CD1c-positive myeloid dendritic cell (primary cell): ENCODE data around the gene RPP38.

ENCODE experiments used
- DNase-seq: peaks from one replicate; pipeline ENCODE4 v3.0.0-alpha.2; 2016; ENCODE audit errors: extremely low spot score

RPP38 gene

DNA sequence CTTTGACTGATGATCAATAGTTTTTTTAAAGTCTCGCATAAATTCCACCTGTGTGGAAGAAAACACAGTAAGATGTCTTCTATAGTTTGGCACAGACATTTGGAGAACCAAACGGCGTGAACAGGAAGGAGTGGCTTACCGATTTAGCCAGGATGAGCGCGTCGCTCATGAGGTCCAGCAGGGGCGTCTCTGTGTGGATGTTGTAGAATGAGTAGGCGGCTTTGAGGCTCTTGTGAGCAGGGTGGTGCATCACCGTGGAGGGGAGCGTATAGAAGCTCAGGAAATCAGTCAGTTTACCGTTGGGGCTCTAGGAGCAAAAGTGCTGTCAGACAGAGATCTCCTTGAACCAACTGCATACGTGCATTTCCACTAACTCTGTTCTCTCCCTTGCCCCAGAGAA, 15.5 kb downstream of the RPP38 start:
- DNase-seq: no peak

DNA sequence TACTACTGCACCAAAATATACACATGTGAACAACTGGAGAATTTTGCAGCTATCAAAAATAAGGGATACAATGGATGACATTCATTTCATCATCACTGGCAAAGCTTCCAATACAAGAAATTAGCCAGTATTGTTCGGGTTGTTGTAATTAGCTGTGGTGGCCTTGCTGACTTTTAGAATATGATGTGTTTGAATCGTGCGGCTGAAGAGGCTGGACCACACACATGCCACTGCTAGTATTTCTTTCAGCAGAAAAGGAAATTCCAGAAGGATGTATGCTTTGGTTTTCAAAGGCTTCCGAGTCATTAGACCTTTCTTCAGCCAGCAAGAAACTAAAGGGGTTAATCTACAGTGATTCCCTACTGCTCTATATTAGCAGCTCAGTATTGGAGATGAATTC, 16.6 kb downstream of the RPP38 start:
- DNase-seq: no peak

DNA sequence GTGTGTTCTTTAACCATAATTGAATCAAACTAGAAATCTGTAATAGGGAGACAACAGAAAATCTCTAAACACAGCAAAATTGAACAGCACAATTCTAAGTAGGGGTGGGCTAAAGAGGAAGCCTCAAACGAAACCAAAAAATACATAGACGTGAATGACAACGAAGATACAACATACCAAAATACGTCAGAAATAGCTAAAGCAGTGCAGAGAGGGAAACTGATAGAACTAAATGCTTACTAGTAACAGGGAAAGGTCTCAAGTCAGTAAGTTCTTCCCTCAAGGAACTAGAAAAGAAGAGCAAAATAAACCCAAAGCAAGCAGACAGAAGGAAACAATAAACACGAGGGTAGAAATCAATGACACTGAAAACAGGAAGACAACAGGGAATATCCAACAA, 19.1 kb downstream of the RPP38 start:
- DNase-seq: no peak

DNA sequence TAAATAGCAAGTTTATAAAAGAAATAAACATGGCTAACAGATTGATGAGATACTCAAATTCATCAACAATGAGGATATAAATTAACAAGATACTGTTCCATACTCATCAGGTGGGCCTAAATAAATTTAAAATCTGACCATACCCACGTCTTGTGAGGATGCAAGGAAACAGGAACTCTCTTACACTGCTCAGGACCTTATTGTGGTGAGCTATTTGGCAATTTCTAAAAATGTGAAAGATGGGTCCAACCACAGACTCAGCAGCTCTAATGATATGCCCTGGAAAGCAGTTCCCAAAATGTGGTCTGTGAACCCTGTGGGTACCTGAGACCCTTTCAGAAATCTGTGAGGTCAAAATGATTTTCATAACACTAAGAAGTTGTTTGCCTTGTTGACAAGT, 21.5 kb downstream of the RPP38 start:
- DNase-seq: no peak

DNA sequence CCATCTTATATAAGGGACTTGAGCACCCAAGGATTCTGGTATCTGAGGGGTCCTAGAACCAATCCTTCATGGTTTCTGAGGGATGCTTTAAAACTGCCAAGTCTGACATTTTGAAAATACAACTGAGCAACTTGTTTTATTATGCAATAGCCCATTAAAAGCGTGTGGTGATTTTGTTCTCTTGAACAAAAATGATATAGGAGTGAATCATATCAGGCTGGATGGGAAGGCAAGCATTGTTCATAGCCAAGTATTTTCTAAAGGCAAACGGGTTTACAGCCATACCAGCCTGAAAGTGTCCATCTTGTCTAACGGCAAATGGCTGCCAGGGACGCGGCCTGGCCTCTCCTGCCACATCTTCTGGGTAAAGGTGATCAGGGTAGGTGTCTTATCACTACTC, 23.4 kb downstream of the RPP38 start:
- no peak for DNase-seq

DNA sequence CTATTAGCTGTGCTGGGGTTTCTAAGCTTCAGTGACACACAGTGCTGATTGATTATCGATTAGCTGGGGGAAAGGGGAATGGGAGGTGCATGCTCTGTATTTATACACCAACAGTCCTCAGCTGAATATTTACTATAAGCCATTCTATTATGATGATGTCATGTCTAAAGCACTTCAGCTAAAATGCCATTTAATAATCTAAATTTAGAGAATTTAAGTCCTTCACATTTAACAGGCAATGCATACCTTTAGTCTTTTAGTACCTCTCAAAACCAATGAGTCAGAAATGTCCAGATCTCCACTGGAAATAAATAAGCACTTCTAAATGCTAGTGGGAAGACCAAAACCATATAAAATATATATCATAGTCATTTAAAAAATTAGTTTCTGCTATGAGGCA, 24.6 kb downstream of the RPP38 start:
- no peak for DNase-seq

DNA sequence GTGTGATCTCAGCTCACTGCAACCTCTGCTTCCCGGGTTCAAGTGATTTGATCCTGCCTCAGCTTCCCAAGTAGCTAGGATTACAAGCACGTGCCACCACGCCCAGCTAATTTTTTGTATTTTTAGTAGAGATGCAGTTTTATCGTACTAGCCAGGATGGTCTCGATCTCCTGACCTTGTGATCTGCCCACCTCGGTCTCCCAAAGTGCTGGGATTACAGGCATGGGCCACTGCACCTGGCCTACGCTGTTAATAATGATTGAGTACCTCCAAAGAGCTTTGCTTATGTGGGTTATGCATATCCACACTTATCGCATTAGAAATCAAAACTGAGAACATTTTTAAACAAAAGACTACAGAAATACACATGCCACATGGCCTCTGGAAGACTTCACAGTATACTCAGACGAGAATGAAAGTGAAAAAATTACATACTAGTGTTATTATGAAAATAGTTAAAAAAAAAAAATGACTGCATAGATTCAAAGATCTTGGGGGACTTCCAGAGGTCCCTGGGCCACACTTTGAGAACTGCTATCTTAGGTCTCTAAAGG, 25.4 kb downstream of the RPP38 start:
- DNase-seq: no peak

DNA sequence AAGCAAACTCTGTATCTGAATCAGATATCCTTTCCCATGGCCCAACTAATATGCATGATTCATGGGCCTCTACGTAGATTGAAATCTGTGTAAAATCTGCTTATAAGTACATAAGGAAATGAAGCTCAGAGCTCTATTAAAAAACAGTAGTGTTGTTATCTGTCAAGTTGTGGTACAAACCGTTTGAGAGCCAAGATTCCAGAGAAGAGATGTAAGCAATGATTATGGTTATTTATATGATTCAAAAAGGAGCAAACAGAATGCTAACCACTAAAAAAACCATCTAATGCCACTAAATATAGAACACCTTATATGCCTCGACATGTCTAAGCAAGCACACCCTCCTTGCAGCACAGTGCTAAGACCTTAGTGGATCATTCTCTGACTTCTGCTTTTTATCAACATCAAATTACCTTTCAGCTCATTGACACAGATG, 26.6 kb downstream of the RPP38 start:
- no peak for DNase-seq

DNA sequence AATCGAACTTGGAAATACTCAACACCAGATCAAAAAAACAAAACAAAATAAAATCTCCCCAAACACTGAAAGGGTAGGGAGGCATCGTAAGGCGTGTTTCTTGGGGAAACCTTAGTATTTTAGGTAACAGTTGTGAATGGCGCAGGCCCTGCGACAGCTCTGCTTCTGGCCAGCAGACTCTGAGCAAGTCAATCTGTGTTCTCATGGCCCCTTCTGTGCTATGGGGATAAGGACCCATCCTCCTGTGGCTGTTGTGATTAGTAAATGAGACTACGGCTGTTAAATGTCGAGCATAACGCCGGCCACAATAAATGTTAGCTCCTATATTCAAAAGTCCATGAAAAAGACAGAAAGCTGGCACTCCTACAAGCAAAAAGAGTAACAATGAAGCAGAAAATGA, 27.0 kb downstream of the RPP38 start:
- DNase-seq: no peak

DNA sequence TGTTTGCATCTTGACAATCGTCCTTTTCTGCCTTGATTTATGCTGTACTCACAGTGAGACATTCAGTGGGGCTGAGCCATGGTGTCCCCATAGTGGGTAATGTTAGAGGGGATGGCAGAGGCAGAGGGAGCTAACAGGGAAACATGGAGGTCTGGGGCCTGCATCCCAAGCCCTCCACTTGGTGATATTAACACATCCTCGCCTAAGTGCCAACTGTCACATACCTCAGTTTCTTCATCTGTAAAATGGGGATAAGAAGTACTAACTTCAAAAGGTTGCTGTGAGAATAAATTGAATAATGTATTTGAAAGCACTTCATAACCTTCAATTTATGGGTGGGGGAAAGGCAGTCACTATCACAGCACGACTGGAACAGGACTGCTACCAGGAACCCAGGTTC, 27.8 kb downstream of the RPP38 start:
- no peak for DNase-seq

DNA sequence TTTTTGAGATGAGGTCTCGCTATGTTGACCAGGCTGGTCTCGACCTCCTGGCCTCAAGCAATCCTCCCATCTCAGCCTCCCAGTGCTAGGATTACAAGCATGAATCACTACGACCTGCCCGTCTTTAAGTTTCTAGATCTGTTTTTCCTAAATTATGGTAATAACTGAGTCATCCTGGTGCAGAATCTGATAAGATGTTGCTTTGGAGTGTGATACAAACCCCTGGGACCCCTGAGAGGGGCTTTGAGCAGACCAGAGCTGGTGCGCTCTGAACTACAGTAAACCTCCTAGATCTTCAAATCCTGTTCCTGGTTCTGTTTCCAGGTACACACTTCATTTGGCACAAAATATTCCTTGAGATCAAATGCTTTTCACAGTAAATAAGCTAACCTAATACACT, 34.2 kb downstream of the RPP38 start:
- DNase-seq: no peak

DNA sequence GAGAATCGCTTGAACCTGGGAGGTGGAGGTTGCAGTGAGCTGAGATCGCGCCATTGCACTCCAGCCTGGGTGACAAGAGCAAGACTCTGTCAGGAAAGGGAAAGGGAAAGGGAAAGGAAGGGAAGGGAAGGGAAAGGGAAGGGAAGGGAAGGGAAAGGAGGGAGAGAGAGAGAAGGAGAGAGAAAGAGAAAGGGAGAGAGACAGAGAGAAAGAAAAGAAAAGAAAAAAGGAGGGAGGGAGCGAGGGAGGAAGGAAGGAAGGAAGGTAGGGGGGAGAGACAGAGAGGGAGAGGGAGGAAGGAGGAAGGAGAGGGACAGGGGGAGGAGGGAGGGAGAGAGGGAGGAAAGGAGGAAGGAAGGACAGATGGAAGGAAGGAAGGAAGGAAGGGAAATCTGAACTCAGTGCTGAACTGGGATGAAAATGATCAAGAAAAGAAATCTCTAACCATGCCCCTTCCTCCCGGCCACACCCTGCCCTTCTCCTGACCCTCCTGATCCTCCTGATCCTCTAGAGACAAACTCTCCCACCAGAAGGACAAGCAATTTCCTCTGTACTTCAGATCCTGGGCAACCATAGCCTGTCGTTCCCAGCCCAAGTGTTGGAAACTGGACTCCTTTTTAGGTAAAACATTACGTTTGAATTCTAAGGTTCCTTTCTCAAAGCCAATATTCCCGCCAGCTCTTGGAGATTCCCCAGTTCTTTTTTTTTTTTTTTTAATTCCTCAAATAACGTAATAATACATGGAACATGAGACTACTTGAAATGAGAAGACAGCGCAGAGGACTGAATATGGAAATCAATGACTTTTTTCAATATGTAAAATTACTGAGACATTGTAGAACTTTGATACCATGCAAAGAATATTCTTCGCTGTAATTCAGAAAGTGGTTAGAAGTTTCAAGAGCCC, 39.2 kb downstream of the RPP38 start:
- no peak for DNase-seq

DNA sequence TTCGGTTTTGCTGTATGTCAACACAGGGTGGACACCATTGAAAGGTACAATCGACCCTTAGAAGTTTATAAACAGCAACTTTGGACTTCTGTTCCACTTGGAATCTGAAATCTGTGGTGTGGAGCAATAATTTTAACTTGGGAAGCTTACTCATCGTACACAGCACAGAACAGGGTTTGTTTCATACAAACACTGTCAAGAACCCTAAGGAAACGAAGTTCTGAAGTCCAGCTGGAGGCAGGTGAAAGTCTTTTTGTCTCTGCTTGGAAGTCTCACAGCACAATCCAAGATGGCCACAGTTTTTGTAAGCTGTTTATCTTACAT, 39.8 kb downstream of the RPP38 start:
- no peak for DNase-seq

DNA sequence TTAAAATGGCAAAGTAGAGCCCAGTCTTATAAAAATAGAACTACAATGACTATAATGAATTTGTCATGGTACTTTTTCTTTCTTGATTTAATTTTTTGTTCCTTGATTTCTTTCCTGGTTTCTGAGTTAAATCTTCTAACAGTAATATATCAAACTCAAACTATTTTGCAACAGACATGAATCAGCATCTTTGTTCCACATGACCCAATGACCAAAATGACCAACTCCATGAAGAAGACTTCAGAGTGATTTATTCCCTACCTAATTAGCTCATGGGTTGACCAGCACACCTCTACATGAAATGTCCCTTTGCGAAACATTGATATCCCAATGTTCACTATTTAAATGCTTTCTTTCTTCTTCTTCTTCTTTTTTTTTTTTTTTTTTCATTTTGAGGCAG, 40.5 kb downstream of the RPP38 start:
- DNase-seq: no peak

DNA sequence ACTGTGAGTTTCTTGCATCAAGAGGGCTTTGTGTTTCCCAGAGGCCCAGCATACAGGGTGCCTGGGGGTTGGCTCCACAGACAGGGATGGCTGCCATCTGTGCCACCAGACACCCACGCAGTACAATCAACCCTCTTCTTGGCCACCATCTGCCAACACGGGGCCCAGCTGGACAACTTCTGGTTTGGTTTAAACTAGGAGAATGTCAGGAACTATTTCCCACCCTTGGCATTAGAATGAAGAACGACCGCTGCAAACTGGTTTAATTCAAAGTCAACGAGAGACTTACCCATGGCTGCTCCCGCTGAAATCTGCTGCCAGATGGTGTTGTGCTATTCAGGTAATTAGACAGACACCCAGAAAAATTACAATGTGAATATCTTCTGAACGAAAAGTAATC, 43.5 kb downstream of the RPP38 start:
- no peak for DNase-seq

DNA sequence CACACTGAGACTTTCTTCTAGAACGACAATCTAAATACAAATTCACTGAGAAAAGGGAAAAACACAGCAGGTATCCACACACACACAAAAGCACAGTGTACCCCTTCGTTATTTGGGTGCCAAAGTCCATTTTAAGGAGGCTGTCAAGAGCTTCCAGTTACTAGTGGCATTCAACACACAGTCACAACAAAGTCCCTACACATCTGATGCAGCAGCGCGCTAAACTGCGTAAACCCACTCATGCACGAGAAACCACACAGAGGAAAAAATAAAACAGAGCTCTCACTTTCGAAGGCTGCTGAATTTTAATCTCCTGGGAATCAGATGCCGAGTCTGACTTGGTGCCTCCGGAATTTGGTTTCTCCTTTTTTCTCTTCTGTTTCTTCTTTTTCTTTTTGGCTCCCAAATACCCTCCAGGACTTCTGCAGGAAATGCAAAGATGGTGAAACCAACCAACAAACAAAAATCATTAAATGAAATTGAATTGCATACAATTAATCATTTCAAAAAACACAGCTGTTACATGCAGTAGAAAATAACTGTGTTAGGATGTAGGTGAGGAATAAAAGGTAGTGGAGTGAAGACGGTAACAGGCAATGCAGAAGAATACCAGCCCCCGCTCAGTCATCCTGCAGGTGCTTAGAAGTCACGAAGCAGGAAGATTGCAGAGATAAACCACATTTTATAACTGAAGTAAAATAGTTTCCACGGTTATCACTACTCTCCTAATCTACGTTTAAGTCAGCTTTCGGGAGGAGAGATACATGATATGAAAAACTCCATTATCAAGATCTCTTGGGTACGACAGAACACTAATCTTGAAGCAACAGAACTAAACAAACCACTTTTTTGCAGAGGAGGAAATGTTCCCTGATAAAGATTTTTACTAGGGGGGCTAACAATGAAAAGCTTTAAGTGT, 44.2 kb downstream of the RPP38 start:
- no peak for DNase-seq

DNA sequence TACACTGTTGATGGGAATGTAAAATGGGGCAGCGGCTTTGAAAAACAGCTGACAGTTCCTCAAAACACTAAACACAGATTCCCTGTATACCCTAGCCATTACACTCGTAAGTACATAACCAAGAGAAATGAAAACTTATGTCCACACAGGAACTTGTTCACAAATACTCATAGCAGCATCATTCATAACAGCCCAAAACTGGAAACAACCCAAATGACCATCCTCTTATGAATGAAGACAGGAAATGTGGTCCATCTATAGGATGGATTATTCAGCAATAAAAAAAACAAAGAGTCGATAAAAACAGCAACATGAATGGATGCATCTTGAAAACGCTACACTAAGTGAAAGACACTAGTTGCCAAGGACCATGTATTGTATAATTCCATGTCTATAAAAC, 47.6 kb downstream of the RPP38 start:
- DNase-seq: no peak

DNA sequence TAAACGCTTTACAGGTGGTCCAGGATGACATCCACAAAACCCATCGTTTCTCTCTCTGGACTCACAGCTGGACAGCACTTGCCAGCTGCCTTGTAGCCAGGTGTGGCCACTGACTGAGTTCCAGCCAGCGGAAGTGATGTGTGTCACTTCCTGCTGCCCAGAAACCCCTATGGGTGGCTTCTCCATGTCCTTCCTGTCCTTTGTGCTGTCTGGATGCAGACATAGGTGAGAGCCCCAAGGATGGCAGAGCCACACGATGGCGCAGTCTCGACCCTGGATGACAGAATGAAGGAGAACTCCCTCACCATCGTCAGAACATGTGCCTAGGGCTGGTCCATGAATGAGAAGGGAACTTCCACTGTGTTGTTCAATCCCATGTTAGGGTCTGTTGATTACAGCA, 49.2 kb downstream of the RPP38 start:
- DNase-seq: no peak

DNA sequence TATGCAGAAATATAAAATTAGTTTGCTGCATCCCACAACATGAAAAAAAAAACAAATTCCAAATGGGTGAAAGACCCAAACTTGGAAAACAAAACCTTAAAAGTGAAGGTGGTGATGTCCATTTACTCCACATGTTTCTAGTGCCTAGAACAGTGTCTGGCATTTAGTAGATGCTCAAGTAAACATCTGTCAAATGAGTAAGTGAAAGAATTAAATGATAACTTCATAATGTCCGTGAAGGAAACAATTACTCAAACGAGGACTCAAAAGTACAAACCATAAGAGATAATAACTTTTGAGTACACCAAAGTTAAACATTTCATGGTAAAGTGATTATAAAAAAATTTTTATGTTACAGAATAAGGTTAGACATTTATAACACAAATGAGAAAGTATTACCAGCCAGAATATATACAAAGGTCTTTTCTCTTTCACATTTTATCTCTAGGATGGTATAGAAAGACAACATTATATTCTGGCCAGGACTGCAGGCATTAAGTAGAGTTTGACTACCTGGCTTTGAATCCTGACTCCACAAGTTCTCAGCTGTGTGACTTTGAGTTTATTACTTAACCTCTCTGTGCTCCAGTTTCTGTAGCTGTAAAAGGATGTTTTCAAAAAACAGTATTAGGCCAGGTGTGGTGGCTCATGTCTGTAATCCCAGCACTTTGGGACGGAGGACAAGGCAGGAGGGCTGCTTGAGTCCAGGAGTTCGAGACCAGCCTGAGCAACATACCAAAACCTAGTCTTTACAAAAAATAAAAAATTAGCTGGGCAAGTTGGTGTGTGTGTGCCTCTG, 50.6 kb downstream of the RPP38 start:
- DNase-seq: no peak

DNA sequence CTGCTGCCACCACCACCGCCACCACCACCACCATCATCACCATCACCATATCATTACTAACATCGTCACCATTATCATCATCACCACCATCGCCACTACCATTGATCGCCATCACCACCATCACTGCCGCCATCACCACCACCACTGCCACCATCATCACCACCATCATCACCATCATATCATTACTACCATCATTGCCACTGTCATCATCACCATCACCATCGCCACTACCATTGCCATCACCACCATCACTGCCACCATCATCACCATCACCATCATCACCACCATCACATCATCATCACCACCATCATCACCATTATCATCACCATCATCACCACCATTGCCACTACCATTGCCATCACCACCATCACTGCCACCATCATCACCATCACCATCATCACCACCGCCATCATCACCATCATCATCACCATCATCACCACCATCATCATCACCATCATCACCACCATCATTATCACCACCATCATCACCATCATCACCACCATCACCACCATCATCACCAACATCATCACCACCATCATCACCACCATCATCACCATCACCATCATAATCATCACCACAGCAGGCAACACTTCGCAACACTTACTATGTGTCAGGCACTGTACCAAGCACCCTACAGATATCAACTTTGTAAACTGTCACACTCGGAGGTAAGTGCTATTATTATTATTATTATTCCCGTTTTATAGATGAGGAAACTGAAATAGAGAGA, 52.1 kb downstream of the RPP38 start:
- DNase-seq: no peak

DNA sequence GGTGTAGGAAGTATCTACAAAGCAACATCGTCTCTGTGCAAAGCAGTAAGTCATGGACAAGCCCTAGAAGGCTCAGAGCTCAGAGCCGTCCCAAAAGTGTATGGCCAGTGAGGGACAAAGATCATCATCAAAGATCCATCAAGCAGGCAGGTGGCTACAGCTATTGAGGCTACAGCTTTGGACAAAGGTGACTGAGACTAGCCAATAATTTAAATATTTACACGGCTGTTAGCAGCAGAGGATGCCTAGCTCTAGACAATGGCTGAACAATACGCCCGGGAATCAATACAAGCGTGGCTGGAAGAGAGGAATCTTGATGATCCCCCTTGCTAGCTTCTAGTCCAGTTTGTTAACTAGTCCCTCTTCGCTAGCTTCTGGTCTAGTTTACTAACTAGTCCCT, 53.4 kb downstream of the RPP38 start:
- no peak for DNase-seq
